ENCODE data around the gene PRKAR2B. TPM values are rescaled to one million over a fixed set of nuclear protein-coding genes. Genes with fewer than 3 reads are reported as not detected.

The PRKAR2B gene
- total RNA-seq = 4.7 and 6.8 TPM in 2 replicates

DNA sequence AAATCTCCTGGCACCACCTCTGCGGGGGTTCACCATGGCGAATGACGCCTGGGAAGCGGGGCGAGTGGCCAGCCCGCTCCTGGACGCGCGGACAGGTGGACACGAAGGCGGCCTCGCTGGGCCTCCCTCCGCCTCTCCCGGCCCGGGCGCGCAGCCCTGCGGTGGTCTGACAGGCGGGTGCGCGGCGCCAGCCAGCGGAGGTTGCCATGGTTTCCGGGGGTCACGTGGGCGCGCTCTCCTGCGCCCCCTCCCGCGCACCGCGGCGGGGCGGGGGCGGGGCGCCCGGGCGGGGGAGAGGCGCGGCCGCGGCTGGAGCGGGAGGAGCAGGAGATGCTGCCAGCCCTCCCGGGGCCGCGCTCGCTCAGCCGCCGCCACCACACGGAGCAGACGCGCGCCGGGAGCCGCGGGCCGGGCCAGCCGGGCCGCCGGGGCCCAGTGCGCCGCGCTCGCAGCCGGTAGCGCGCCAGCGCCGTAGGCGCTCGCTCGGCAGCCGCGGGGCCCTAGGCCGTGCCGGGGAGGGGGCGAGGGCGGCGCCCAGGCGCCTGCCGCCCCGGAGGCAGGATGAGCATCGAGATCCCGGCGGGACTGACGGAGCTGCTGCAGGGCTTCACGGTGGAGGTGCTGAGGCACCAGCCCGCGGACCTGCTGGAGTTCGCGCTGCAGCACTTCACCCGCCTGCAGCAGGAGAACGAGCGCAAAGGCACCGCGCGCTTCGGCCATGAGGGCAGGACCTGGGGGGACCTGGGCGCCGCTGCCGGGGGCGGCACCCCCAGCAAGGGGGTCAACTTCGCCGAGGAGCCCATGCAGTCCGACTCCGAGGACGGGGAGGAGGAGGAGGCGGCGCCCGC is at the start of gene PRKAR2B:
TSS of gene PRKAR2B (plus strand) at position 359 of the 848 bp plus-strand sequence. CDS start at position 562, 203 bp downstream.

DNA sequence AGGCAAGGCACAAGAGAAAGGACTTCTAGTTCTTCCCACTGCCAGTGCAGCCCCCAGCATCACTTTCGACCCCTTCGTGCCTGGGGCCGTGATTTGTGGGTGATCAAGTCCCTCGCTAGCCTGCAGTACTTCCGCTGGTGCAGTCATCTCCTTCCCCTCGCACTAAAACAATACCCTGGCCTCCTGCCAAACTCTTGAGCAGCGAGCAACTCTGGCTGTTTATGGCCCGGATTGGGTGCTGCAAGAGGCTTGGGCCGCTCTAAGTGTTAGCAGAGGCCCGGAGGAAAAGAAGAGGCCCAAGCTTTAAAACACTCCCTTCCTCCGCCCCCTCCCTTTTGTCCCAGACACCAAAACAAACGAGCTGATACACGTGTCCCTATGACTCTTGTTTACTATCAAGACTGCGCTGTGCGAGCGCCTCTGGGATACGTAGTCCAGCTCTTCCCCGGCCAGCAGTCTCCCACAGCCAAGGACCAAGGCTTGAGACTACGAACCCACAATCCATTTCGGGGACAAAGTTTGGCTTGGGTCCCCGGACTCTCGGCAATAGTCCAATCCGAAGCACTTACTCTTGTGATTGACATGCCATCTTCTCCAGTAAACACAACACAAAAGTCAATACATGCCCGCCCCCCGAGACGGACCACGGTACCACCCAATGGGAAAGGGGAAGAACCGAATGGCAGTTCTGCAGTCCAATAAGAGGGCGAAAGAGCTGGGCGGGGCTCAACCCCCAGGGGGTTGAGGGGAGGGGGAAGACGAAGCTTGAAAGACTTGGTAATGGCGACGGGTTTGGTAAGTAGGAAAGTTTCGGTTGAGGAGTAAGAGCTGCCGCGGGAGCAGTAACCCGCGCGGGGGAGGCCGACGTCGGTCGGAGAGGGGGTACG is 124.0 kb downstream of the PRKAR2B start, which contains the start of gene HBP1:
TSS of gene HBP1 (plus strand) at position 771 of the 887 bp plus-strand sequence. CDS start 10,891 bp downstream, outside the sequence.

Other genes with a start within 250 kb of the PRKAR2B start
- gene PIK3CG, start 179.4 kb upstream of the PRKAR2B start, total RNA-seq = not detected in 2 replicates
- gene HBP1, start 124.3 kb downstream of the PRKAR2B start, total RNA-seq = 64.5 and 100 TPM in 2 replicates